Measurements from ENCODE around the gene B3GNT3.

Gene B3GNT3

DNA sequence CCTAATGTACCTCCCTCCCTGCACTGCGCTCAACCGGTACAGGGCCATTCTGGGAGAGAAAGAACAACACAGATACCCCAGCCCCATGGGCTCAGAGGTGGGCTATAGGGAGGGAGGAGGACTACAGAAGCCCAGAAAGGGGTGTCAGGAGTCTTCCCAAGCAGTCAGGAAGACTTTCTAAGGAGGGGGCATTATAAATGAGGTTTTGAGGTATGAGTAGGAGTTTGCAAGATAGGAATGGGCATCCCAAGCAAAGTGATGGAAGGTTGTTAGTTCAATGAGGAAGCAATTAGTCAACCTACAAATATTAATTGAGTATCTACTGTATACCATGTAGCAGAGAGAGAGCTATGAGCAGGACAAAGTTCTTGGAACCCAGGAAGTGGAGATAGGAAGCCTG lies 6.3 kb upstream of the B3GNT3 start:
- TF ChIP-seq, protein P1, sequence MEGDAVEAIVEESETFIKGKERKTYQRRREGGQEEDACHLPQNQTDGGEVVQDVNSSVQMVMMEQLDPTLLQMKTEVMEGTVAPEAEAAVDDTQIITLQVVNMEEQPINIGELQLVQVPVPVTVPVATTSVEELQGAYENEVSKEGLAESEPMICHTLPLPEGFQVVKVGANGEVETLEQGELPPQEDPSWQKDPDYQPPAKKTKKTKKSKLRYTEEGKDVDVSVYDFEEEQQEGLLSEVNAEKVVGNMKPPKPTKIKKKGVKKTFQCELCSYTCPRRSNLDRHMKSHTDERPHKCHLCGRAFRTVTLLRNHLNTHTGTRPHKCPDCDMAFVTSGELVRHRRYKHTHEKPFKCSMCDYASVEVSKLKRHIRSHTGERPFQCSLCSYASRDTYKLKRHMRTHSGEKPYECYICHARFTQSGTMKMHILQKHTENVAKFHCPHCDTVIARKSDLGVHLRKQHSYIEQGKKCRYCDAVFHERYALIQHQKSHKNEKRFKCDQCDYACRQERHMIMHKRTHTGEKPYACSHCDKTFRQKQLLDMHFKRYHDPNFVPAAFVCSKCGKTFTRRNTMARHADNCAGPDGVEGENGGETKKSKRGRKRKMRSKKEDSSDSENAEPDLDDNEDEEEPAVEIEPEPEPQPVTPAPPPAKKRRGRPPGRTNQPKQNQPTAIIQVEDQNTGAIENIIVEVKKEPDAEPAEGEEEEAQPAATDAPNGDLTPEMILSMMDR (IDR thresholded peaks at IDR 0.05; ENCODE audit: control insufficient read depth, insufficient read depth, low read depth, low read length, missing control alignments): no peak
- H3K4me3 ChIP-seq (ENCODE audit: control insufficient read depth, low read depth, low read length): no peak overlapping the region
- DNase-seq (ENCODE audit: low read depth): no peak

DNA sequence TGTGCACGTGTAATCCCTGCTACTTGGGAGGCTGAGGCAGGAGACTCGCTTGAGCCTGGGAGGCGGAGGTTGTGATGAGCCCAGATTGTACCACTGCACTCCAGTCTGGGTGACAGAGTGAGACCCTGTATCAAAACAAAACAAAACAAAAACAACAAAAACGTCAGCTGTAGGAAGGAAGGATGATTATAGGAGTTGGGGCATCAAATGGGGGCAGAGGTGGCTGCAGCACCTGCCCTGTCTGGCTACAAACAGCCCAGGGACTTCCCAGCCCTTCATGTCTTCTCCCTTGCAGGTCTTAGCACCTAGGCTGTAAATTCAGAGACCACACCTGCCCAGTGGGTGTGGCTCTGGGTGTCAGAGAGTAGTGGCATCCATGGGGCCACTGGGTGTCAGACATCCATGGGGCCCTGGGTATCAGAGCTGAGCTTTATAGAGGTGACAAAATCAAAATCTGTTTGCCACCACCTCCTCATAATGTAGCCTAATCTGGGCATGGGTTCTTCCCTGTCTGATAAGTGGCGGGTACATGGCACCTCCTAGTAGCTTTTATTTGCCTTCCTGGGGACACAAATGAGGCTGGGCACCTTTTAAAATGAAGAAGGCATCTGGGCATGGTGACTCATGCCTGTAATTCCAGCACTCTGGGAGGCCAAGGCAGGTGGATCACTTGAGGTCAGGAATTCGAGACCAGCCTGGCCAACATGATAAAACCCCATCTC lies 4.7 kb upstream of the B3GNT3 start:
- no peak for DNase-seq (ENCODE audit: low read depth)
- TF ChIP-seq, protein P1 (IDR thresholded peaks at IDR 0.05; ENCODE audit: control insufficient read depth, insufficient read depth, low read depth, low read length, missing control alignments): no peak

DNA sequence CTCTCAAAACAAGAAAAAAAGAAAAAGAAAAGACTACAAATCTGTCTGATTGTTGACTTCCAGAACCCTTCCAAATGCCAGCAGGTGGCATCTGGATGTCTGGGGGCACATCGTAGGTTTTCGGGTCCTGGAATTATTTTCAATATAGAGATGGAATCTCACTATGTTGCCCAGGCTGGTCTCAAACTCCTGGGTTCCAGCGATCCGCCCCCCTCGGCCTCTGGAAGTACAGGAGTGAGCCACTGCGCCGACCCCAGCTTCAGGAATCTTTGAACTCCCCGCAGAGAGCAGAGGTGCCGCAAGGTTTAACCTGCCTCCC lies 567 bp upstream of the B3GNT3 start:
- no peak for DNase-seq (ENCODE audit: low read depth)
- no peak overlapping the region for H3K4me3 ChIP-seq (ENCODE audit: control insufficient read depth, low read depth, low read length)
- TF ChIP-seq, protein P1 (IDR thresholded peaks at IDR 0.05; ENCODE audit: control insufficient read depth, insufficient read depth, low read depth, low read length, missing control alignments): no peak

More for the DNA sequence above, 4.7 kb upstream of the B3GNT3 start:
- no peak overlapping the region for H3K4me3 ChIP-seq (ENCODE audit: control insufficient read depth, low read depth, low read length)

DNA sequence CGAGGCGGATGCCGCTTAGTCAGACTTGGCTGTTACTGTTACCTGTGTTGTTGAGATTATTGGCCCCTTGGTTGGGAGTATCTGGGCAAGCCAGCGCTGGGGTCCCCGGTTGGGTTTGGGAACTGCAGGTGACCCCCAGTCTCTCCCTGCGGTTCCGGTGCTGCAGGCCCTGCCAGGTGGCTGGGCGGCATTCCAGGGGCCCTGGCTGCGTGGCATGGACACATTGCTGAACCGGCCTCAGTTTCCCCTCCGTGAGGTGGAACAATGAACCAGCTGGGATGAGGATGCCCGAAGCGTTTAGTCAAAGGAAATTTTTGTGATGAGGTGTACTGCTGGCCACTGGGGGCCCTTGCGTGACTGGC lies 538 bp downstream of the B3GNT3 start:
- DNase-seq (ENCODE audit: low read depth): no peak
- TF ChIP-seq, protein P1 (IDR thresholded peaks at IDR 0.05; ENCODE audit: control insufficient read depth, insufficient read depth, low read depth, low read length, missing control alignments): no peak
- H3K4me3 ChIP-seq (ENCODE audit: control insufficient read depth, low read depth, low read length): no peak overlapping the region

DNA sequence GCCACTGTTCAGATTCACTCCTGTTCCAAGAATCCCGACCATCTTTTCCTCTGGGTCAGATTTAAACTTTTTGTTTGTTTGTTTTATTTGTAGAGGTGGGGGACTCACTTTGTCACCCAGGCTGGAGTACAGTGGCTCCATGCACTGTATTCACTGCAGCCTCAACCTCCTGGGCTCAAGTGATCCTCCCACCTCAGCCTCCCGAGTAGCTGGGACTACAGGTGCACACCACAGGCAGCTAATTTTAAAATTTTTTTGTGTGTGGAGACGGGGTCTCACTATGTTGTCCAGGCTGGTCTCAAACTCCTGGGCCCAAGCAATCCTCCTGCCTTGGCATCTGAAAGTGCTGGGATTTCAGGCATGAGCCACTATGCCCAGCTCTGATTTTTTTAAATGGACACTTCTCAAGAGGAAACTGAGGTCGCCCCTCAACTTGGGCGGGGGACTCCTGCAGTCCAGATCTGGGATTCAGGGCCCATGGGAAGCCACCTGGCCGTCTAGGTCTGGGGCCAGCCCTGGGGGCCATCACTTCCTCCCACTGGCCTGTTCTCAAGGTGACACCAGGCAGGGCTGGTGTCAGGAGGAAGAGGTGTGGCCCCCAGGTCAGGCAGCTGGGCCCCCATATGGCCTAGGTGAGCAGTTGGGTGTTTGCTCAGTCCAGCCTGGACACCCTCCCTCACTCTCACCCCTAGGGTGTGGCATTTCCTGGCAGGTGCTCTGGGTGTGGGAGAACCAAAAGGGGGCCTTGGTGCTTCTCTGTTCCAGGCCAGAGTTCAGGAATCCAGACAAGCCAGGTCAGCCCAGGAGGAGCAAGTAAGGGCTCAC lies 1.3 kb downstream of the B3GNT3 start:
- no peak overlapping the region for H3K4me3 ChIP-seq (ENCODE audit: control insufficient read depth, low read depth, low read length)
- DNase-seq (ENCODE audit: low read depth): no peak
- TF ChIP-seq, protein P1 (IDR thresholded peaks at IDR 0.05; ENCODE audit: control insufficient read depth, insufficient read depth, low read depth, low read length, missing control alignments): no peak

DNA sequence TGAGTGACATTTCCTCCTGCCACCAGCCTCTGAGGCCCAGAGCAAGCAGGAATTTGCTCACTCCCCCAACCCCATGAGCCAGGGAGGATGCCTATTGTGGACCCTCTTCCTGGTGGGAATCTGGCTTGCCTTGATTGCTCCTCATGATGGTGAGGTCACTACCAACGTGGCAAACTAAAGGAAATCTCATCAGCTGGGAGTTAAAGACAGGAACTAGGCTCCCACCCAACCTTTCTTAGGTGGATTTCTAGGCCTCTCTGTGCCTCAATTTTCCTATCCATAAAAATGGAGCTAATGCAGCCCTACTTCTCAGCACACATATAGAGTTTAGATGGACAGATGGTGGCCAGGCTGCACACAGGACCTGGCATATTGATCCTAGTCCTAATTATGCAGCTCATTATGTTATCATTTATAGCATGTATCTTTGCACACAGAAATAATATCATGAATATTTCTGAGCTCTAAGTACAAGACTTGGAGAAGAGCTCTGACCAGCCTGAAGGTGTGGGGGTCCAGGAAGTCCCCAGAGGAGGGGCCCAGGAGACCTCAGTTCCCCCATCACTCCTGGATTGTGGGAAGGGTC lies 2.0 kb downstream of the B3GNT3 start:
- H3K4me3 ChIP-seq (ENCODE audit: control insufficient read depth, low read depth, low read length): no peak overlapping the region
- DNase-seq (ENCODE audit: low read depth): no peak
- TF ChIP-seq, protein P1 (IDR thresholded peaks at IDR 0.05; ENCODE audit: control insufficient read depth, insufficient read depth, low read depth, low read length, missing control alignments): no peak

Measured in AG09309 (cell line).